ENCODE measurements around the gene CBR3.
A peak's percentile ranks its signal among the peaks of the same experiment; 100 is the strongest.

The CBR3 gene

GRCh38 chr21:36122977-36123376, 11.9 kb upstream of the CBR3 start:
- ChIA-PET POLR2A (interaction anchor here (0.6 kb wide), 1 partner anchor 13 kb away, joined by 5 read pairs; no protein-coding TSS in a partner anchor), CTCF (interaction anchor here (0.6 to 5.7 kb wide), 11 partner anchors 8 to 1753 kb away, joined by 3 to 39 read pairs (median 5); partner anchors contain the start of gene MORC3)
- Histone ChIP-seq H3K9me3 (ENCODE audit: control insufficient read depth, insufficient read depth, low read depth, low read length) (no peaks in the 10 kb centered on the region), H3K27ac (ENCODE audit: extremely low read depth, low read depth, low read length) (no peak overlapping the region), H3K36me3 (ENCODE audit: control insufficient read depth in 2 of 2, insufficient read depth in 1 of 2, low read length in 2 of 2) (no peaks in the 10 kb centered on the region), H3K4me3 (ENCODE audit: low read depth, low read length) (no peak overlapping the region), H3K4me1 (ENCODE audit: control insufficient read depth, insufficient read depth, low read length) (no peaks in the 10 kb centered on the region)
- TF ChIP-seq PRDM6 (tag by site-specific recombination; IDR thresholded peaks at IDR 0.05) (no peak), ZNF707 (tag by site-specific recombination; IDR thresholded peaks at IDR 0.05) (0 out of 2 replicates have a peak, but pooled peaks have one; percentile 54), BCL11B (tag by site-specific recombination; IDR thresholded peaks at IDR 0.05; ENCODE audit: low read depth) (peak; percentile 73; the same call in 1 of the 2 replicates), GLI2 (tag by site-specific recombination; IDR thresholded peaks at IDR 0.05; ENCODE audit: borderline replicate concordance, low read depth) (peak; percentile 93; the same call in 1 of the 2 replicates), SCRT1 (tag by site-specific recombination; IDR thresholded peaks at IDR 0.05; ENCODE audit: borderline replicate concordance) (no peak), TSHZ1 (tag by site-specific recombination; IDR thresholded peaks at IDR 0.05; ENCODE audit: borderline replicate concordance) (peak; percentile 47; the same call in 1 of the 2 replicates), ZNF221 (tag by site-specific recombination; IDR thresholded peaks at IDR 0.05; ENCODE audit: borderline replicate concordance) (peak; percentile 98; the same call in 1 of the 2 replicates), ZNF146 (tag by site-specific recombination; IDR thresholded peaks at IDR 0.05) (peak; percentile 13; the same call in 1 of the 2 replicates), ZNF555 (tag by site-specific recombination; conservative IDR thresholded peaks at IDR 0.05) (peak; percentile 100), ZNF626 (tag by site-specific recombination; IDR thresholded peaks at IDR 0.05) (no peak), ZFP41 (tag by site-specific recombination; IDR thresholded peaks at IDR 0.05; ENCODE audit: borderline replicate concordance) (no peak), REST (tag by site-specific recombination; IDR thresholded peaks at IDR 0.05) (peak; percentile 95), REPIN1 (tag by site-specific recombination; IDR thresholded peaks at IDR 0.05; ENCODE audit: low read depth) (peak; percentile 94; the same call in 1 of the 2 replicates), ZSCAN16 (tag by site-specific recombination; IDR thresholded peaks at IDR 0.05) (no peak), OVOL3 (tag by site-specific recombination; IDR thresholded peaks at IDR 0.05) (peak; percentile 91; the same call in 1 of the 2 replicates), ZNF23 (tag by site-specific recombination; IDR thresholded peaks at IDR 0.05; ENCODE audit: borderline replicate concordance) (peak; percentile 76; the same call in 1 of the 2 replicates), ZSCAN4 (tag by site-specific recombination; IDR thresholded peaks at IDR 0.05) (0 out of 2 replicates have a peak, but pooled peaks have one; percentile 52), ZNF560 (tag by site-specific recombination; IDR thresholded peaks at IDR 0.05; ENCODE audit: borderline replicate concordance) (peak; percentile 99), ZNF121 (tag by site-specific recombination; IDR thresholded peaks at IDR 0.05) (peak; percentile 89), ZNF426 (tag by site-specific recombination; IDR thresholded peaks at IDR 0.05) (peak; percentile 100), GLI4 (tag by site-specific recombination; IDR thresholded peaks at IDR 0.05) (no peak), ZNF16 (tag by site-specific recombination; IDR thresholded peaks at IDR 0.05; ENCODE audit: low read depth) (peak; percentile 63; the same call in 1 of the 2 replicates), ZNF114 (tag by site-specific recombination; IDR thresholded peaks at IDR 0.05) (no peak), ZNF692 (tag by site-specific recombination; IDR thresholded peaks at IDR 0.05) (peak; percentile 63; the same call in 1 of the 2 replicates), ZNF621 (tag by site-specific recombination; IDR thresholded peaks at IDR 0.05) (no peak), ZNF76 (tag by site-specific recombination; IDR thresholded peaks at IDR 0.05; ENCODE audit: borderline replicate concordance, low read depth) (no peak)
